G401.6 (cell line): ENCODE results near the gene FBXL7.

Source experiments
- FAIRE-seq: peaks from 2 replicates; lab custom pipeline; 2012; peaks lifted over from hg19 to GRCh38; lab: Jason Lieb, UNC

The FBXL7 gene

GRCh38 chr5:15584528-15584927 lies 84.5 kb downstream of the FBXL7 start:
- FAIRE-seq, result no peak

- FAIRE-seq, result no peak
These were observed 85.1 kb downstream of the FBXL7 start for GRCh38 chr5:15585128-15585527.

- no peak for FAIRE-seq
These were observed 86.0 kb downstream of the FBXL7 start for GRCh38 chr5:15585841-15586591.

- no peak for FAIRE-seq
These were observed 87.9 kb downstream of the FBXL7 start for GRCh38 chr5:15587916-15588315.

- FAIRE-seq, result no peak
These were observed 92.7 kb downstream of the FBXL7 start for GRCh38 chr5:15592728-15593127.

GRCh38 chr5:15594977-15595568 lies 95.1 kb downstream of the FBXL7 start:
- FAIRE-seq, result no peak

- no peak for FAIRE-seq
These were observed 95.9 kb downstream of the FBXL7 start for GRCh38 chr5:15595929-15596328.

GRCh38 chr5:15596936-15597335 lies 97.0 kb downstream of the FBXL7 start:
- FAIRE-seq, result no peak

- FAIRE-seq, result no peak
These were observed 97.8 kb downstream of the FBXL7 start for GRCh38 chr5:15597804-15598203.

- FAIRE-seq, result no peak
These were observed 98.4 kb downstream of the FBXL7 start for GRCh38 chr5:15598294-15598902.

GRCh38 chr5:15600035-15600434 lies 100.1 kb downstream of the FBXL7 start:
- FAIRE-seq, result no peak

GRCh38 chr5:15601274-15601673 lies 101.3 kb downstream of the FBXL7 start:
- no peak for FAIRE-seq

- FAIRE-seq, result no peak
These were observed 101.9 kb downstream of the FBXL7 start for GRCh38 chr5:15601853-15602252.

GRCh38 chr5:15604986-15605385 lies 105.0 kb downstream of the FBXL7 start:
- no peak for FAIRE-seq

- FAIRE-seq, result no peak
These were observed 106.2 kb downstream of the FBXL7 start for GRCh38 chr5:15606197-15606596.

- no peak for FAIRE-seq
These were observed 107.1 kb downstream of the FBXL7 start for GRCh38 chr5:15607076-15607475.

GRCh38 chr5:15609076-15609725 lies 109.2 kb downstream of the FBXL7 start:
- FAIRE-seq, result no peak

GRCh38 chr5:15610216-15610615 lies 110.2 kb downstream of the FBXL7 start:
- no peak for FAIRE-seq

GRCh38 chr5:15611008-15611407 lies 111.0 kb downstream of the FBXL7 start:
- FAIRE-seq, result no peak

GRCh38 chr5:15612915-15613635 lies 113.1 kb downstream of the FBXL7 start:
- FAIRE-seq, result no peak

- FAIRE-seq, result no peak
These were observed 114.7 kb downstream of the FBXL7 start for GRCh38 chr5:15614679-15615078.

GRCh38 chr5:15615859-15616258 lies 115.9 kb downstream of the FBXL7 start:
- no peak for FAIRE-seq

GRCh38 chr5:15618938-15619337 lies 119.0 kb downstream of the FBXL7 start:
- FAIRE-seq, result no peak
